SU-DHL-6 (cell line): Measurements from ENCODE around the gene MYLK2.

Experiments used
- EZH2phosphoT487 ChIP-seq: fragments of 200-600 bp; sonication (generic), shearing (Covaris generic); conservative IDR thresholded peaks from 2 replicates; pipeline ENCODE4 v1.6.1; 2018; ENCODE audit warnings: mild to moderate bottlenecking, antibody characterized with exemption, low read length, moderate library complexity, mixed read lengths
- TF ChIP-seq, protein P1 (sequence below): fragments of 200-600 bp; sonication (generic); IDR thresholded peaks from one replicate; pipeline ENCODE4 v1.5.1; 2017; ENCODE audit warnings: antibody characterized with exemption, mild to moderate bottlenecking, low read length, moderate library complexity; ENCODE audit not compliant: insufficient read depth, poor library complexity, severe bottlenecking

DNA sequence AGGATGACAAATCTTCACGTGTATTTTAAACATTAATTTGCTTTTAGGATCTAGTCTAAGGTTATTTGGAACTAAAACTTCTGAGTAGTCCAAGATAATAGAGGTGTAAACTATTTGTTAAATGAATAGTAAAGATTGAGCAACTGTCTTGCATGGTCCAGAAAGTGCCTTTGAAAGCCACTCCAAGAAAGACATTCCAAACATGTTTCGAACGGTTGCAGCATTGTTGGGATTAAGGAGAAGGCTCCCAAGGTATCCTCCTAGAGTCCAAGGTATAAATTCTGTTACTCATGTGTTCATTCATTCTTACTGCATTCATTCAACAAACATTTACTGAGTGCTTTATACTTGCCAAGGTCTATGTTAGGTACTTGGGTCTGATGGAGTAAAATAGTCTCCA is 28.8 kb upstream of the MYLK2 start:
- no peak for TF ChIP-seq EZH2phosphoT487
- TF ChIP-seq, protein P1, sequence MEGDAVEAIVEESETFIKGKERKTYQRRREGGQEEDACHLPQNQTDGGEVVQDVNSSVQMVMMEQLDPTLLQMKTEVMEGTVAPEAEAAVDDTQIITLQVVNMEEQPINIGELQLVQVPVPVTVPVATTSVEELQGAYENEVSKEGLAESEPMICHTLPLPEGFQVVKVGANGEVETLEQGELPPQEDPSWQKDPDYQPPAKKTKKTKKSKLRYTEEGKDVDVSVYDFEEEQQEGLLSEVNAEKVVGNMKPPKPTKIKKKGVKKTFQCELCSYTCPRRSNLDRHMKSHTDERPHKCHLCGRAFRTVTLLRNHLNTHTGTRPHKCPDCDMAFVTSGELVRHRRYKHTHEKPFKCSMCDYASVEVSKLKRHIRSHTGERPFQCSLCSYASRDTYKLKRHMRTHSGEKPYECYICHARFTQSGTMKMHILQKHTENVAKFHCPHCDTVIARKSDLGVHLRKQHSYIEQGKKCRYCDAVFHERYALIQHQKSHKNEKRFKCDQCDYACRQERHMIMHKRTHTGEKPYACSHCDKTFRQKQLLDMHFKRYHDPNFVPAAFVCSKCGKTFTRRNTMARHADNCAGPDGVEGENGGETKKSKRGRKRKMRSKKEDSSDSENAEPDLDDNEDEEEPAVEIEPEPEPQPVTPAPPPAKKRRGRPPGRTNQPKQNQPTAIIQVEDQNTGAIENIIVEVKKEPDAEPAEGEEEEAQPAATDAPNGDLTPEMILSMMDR, result no peak
